Right lobe of liver (tissue), 4 donors: ENCODE data around the gene ARHGAP19.

Source experiments
- POLR2A ChIP-seq: fragments of 450-650 bp; IDR thresholded peaks from one replicate; pipeline ENCODE4 v1.6.1; 2017; ENCODE audit warnings: antibody characterized with exemption, mild to moderate bottlenecking
- TF ChIP-seq, protein P1 (sequence below), 4 donors: fragments of 200-600 bp in 3 of 4; fragments of 450-650 bp in 1 of 4; IDR thresholded peaks; one replicate each; pipeline versions ENCODE4 v1.5.1 to v1.8.0; 2016 to 2022; ENCODE audit warnings: antibody characterized with exemption in 4 of 4, mild to moderate bottlenecking in 2 of 4
- donor health status: DM: no; HTN: no; CAD: no.
- donor health status: DM: no; HTN: no; CAD: no.
- donor health status: DM: no; HTN: yes; CAD: no.

DNA sequence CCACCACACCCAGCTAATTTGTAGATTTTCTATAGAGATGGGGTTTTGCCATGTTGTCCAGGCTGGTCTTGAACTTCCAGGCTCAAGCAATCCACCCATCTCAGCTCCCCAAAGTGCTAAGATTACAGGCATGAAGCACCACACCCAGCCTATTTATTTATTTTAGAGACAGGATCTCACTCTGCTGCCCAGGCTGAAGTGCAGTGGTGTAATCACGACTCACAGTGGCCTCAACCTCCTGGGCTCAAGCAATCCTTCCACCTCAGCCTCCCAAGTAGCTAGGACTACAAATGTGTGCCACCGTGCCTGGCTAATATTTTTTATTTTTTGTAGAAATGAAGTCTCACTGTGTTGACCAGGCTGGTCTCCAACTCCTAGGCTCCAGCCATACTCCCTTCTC lies 49.0 kb upstream of the ARHGAP19 start:
- TF ChIP-seq, protein P1, sequence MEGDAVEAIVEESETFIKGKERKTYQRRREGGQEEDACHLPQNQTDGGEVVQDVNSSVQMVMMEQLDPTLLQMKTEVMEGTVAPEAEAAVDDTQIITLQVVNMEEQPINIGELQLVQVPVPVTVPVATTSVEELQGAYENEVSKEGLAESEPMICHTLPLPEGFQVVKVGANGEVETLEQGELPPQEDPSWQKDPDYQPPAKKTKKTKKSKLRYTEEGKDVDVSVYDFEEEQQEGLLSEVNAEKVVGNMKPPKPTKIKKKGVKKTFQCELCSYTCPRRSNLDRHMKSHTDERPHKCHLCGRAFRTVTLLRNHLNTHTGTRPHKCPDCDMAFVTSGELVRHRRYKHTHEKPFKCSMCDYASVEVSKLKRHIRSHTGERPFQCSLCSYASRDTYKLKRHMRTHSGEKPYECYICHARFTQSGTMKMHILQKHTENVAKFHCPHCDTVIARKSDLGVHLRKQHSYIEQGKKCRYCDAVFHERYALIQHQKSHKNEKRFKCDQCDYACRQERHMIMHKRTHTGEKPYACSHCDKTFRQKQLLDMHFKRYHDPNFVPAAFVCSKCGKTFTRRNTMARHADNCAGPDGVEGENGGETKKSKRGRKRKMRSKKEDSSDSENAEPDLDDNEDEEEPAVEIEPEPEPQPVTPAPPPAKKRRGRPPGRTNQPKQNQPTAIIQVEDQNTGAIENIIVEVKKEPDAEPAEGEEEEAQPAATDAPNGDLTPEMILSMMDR (IDR thresholded peaks at IDR 0.05), result no peak
- no peak for TF ChIP-seq POLR2A
